Activated CD4-positive, alpha-beta T cell treated with anti-CD3 and anti-CD28 coated beads, Interleukin-2, amount 50 U/mL, for 48 hours (primary cell): ENCODE data around the gene PLA2G4E.

ENCODE experiments used
- DNase-seq, 2 experiments: peaks; one replicate each; pipeline ENCODE4 v3.0.0-alpha.2; 2020

Gene PLA2G4E

GRCh38 chr15:41951571-41951970 is 69.3 kb downstream of the PLA2G4E start:
- DNase-seq: no peak

GRCh38 chr15:41950489-41950888 is 70.4 kb downstream of the PLA2G4E start:
- DNase-seq: no peak

- DNase-seq: no peak
Measured at GRCh38 chr15:41950127-41950483, 70.7 kb downstream of the PLA2G4E start.

GRCh38 chr15:41949401-41950126 is 71.3 kb downstream of the PLA2G4E start:
- no peak for DNase-seq

GRCh38 chr15:41948490-41948889 is 72.4 kb downstream of the PLA2G4E start:
- DNase-seq: no peak

GRCh38 chr15:41946970-41947369 is 73.9 kb downstream of the PLA2G4E start:
- DNase-seq: no peak

- no peak for DNase-seq
Measured at GRCh38 chr15:41945731-41946130, 75.1 kb downstream of the PLA2G4E start.

- no peak for DNase-seq
Measured at GRCh38 chr15:41945221-41945620, 75.6 kb downstream of the PLA2G4E start.

GRCh38 chr15:41944313-41944940 is 76.4 kb downstream of the PLA2G4E start:
- no peak for DNase-seq

- no peak for DNase-seq
Measured at GRCh38 chr15:41943543-41944312, 77.1 kb downstream of the PLA2G4E start.

GRCh38 chr15:41942886-41943285 is 78.0 kb downstream of the PLA2G4E start:
- DNase-seq: no peak

GRCh38 chr15:41941644-41942415 is 79.0 kb downstream of the PLA2G4E start:
- DNase-seq: no peak

GRCh38 chr15:41940441-41940857 is 80.4 kb downstream of the PLA2G4E start:
- DNase-seq: peak; percentile 67 to 74

- no peak for DNase-seq
Measured at GRCh38 chr15:41939986-41940385, 80.9 kb downstream of the PLA2G4E start.

GRCh38 chr15:41937568-41937923 is 83.3 kb downstream of the PLA2G4E start:
- DNase-seq: no peak

GRCh38 chr15:41936649-41937567 is 83.9 kb downstream of the PLA2G4E start:
- DNase-seq: peak; percentile 78 to 86

GRCh38 chr15:41936155-41936554 is 84.7 kb downstream of the PLA2G4E start:
- DNase-seq: peak; percentile 19 to 35

GRCh38 chr15:41935566-41936020 is 85.2 kb downstream of the PLA2G4E start:
- DNase-seq: peak; percentile 40 to 54

GRCh38 chr15:41934843-41935242 is 86.0 kb downstream of the PLA2G4E start:
- DNase-seq: peak; percentile 69 to 77

- DNase-seq: peak; percentile 24
Measured at GRCh38 chr15:41933771-41934170, 87.1 kb downstream of the PLA2G4E start.

- DNase-seq: no peak
Measured at GRCh38 chr15:41933326-41933725, 87.5 kb downstream of the PLA2G4E start.
